A172 (cell line): ENCODE results near the gene RBM33. TPM values are rescaled to one million over a fixed set of nuclear protein-coding genes. Genes with fewer than 3 reads are reported as not detected.
"Not testable (repeated sequence)": the region's sequence is repeated elsewhere in the genome, so short reads cannot be mapped to it uniquely, and the experiment has no call there.

Experiments
- DNase-seq: peaks from one replicate; pipeline ENCODE4 v3.0.0-alpha.2; 2015; ENCODE audit warnings: low spot score
- total RNA-seq: library from RNA; depleted of rRNA; stranded (reverse); fragments of >200 nt; shearing (Covaris generic); gene quantifications from 2 replicates; pipeline ENCODE4 v1.2.3, GENCODE V29; 2014; rRNA removed

RBM33 gene
- total RNA-seq = 17.0 and 18.6 TPM in 2 replicates

DNA sequence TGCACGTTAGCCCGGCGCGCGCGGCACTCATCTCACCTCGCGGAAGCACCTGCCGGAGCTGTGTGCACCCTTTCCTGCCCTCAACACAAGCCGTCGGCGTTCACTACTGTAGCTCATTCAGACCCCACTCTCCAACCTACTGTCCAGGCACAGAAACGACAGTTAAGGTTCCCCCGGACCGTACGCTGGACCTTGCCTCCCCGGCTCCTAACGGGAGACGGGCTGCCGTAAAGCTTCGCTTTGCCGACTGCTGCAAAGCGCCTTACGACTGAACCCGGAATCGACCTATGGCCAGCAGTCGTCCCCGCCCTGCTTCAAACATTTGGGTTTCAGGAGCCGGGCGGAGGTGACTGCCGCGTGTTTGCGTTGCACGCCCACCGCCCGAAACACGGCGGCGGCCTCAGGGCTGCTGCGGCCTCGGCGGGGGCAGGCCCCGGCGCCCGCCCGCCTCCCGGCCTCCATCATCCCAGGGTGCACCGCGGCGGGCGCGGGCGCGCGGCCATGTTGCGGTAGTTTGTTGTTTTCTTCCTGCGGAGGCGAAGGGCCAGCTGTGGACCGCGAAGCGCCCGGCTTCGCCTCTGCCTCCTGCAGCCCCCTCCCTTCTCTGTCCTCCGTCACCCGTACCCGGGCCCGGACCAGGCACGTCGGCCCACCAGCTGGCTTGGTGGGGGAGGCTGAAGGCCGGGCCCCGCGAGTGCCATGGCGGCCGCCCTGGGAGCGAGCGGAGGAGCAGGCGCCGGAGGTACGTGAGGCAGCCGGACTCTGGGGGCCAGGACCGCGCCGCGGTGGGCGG, at the start of gene RBM33:
RBM33 (plus strand) TSS at position 484 of the 793 bp plus-strand sequence; CDS start at position 700, 216 bp downstream.
- peak; percentile 63 for DNase-seq

DNA sequence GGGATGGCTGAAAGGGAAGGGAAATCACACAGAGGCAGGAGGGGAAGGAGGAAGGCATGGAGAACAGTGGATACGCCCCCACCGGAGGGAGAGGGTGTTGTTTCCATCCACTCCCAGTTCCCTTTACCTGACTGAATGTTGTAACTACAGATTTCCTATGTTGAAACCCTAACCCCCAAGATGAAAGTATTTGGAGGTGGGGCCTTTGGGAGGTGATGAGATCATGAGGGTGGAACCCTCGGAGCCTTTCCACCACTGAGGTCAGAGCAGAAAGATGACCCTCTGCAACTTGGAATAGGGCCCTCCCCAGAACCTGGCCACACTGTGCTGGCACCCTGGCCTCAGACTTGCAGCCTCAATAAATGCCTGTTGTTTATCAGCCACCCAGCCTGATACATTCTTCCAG, 49.5 kb upstream of the RBM33 start:
- DNase-seq = no peak

DNA sequence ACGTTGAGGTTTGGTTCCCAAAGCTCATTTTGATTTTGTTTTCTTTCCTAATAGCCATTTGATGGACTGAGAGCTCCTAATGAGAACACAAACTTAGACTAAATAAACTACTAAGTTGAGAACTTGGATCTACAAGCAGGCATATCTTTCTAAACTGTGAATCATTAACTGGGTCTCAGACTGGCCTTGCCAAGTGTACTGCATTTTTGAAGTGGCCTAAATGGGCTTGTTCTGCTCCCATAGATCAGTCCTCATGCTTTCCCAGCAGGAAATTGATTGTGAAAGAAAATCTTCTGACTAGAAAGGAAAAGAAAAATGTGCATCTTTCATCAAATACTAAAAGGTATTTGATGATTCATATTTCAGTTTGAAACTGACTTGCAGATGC, 46.7 kb upstream of the RBM33 start:
- DNase-seq = no peak

GRCh38 chr7:155598810-155599210, 45.7 kb upstream of the RBM33 start:
- peak; percentile 44 for DNase-seq

GRCh38 chr7:155602156-155602555, 42.3 kb upstream of the RBM33 start:
- DNase-seq = no peak

DNA sequence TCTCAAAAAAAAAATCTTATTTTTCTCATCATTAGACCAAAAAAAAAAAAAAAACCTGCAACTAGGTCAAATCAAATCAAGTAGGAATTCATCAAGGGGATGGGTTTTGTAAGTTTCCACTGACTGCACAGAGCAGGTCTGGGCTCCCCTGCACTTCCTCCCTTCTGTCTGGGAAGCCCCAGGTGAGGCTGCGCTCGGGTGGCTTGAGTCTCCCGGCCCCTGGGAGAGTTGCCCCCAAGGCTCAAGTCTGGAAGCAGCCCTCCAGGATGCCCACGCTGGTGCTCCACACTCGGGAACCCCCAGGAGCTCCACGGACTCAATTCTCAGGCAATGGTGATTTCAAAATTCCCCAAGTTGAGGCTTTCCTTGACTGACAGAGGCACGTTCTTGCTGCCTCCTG, 41.7 kb upstream of the RBM33 start:
- DNase-seq = no peak

DNA sequence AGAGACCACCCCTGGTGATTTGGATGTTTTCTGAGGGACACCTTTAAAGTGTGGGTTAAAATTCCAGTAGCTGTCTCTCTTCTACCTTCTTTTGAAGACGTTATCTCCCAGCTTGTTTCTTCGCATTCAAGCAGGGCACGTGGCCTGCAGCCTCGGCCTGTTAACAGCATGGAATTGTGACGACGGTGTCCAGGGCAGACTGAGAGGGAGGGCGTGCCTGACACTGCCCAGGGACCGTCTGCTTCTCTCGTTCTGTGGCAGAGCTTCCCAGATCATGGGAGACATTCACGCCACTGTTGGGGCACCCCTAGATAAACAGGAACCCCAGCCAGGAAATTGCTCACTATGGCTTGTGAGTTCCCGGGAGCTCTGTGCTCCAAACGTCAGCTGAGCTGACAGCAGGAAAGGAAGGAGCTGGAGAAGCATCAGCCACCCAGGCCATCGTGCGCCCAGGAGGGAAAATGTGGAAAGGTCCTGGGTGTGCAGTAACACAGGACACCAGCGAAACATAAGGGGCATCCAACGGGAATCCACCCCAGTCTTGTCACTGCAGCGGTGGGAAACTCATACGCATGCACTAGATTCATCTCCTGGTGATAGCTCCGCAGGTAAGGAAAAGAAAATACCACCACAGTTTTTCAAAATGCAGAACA, 41.1 kb upstream of the RBM33 start:
- DNase-seq = no peak

GRCh38 chr7:155603858-155604503, 40.5 kb upstream of the RBM33 start:
- no peak for DNase-seq

- no peak for DNase-seq
Observed at GRCh38 chr7:155604504-155604997, 39.9 kb upstream of the RBM33 start.

DNA sequence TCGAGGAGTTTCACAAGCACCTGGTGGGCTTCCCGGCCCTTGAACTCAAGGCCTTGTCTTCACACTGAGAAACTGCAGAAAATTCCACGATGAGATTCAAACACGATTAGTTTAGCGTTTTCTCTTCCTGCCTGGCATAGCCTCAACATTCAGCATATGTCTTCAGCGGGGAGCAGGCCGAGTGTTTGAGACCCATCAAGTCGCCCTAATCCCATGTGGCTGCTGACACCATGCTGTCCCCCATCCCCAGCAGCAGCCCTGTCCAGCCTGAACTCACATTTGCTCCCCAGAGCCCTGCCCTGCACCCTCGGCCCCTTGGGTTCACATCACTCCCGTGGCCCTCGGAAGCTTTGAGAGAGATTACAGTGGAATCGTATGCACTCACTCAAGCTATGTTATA, 35.3 kb upstream of the RBM33 start:
- no peak for DNase-seq

GRCh38 chr7:155610633-155611193, 33.7 kb upstream of the RBM33 start:
- DNase-seq = no peak

- no peak for DNase-seq
Observed at GRCh38 chr7:155611808-155612447, 32.5 kb upstream of the RBM33 start.

DNA sequence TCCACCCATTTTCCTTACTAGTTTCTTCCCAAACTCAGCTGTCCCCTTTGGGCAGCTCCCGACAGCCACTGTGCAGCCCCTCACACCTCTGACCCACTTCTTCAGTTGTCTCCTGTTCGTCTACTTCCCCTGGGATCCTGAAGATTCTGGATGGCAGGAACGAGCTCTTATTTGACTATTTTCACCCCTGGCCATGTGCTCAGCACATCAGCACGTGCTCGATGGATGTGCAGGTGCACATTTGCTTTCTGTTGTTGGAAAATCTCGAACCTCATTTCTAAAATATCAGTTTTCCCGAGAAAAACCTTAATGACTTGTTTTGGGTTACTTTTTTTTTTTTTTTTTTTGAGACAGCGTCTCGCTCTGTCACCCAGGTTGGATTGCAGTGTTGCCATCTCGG, 31.8 kb upstream of the RBM33 start:
- DNase-seq = no peak

- DNase-seq = not testable (repeated sequence)
Observed at GRCh38 chr7:155615085-155615484, 29.4 kb upstream of the RBM33 start.

- DNase-seq = peak; percentile 34
Observed at GRCh38 chr7:155618708-155619633, 25.5 kb upstream of the RBM33 start.

DNA sequence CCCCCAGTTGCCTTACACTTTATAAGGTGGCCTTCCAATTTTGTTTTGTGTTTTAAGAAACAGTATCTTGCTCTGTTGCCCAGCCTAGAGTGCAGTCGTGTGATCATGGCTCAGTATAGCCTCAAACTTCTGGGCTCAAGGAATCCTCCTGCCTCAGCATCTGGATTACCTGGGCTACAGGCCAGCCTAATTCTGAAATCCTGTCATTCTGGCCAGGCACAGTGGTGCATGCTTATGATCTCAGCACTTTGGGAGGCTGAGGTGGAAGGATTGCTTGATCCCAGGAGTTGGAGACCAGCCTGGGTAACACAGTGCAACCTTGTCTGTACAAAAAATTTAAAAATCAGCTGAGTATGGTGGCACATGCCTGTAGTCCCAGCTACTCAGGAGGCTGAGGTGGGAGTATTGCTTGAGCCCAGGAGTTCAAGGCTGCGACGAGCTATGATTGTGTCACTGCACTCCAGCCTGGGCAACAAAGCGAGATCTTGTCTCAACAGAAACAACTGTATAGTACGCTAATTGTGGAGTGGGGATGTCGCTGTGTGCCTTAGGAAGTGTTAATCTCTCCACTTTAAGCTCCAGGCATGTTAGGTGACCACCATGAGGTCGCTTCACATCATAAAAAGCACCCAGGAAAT, 24.7 kb upstream of the RBM33 start:
- no peak for DNase-seq

GRCh38 chr7:155620497-155620896, 24.0 kb upstream of the RBM33 start:
- DNase-seq = no peak

GRCh38 chr7:155621418-155621980, 23.0 kb upstream of the RBM33 start:
- no peak for DNase-seq

- no peak for DNase-seq
Observed at GRCh38 chr7:155624412-155624811, 20.0 kb upstream of the RBM33 start.

DNA sequence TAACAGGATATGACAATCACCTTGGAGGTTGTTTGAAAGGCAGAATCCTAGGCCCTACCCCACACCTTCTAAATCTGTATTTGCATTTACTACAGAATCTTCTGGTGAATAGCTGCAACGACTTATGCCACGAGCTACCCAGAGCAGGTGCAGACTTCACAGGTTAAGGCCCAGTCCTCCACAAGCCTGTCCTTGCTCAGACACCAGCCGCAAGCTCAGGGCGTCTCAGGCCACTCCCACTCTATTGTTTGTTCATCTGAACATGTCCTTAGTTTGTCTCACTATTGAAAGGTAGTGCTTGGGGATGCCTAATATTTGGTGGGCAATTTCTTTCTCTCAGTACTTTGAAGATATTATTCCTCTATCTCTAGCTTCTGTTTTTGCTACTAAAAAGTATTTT, 18.9 kb upstream of the RBM33 start:
- no peak for DNase-seq
